Thoracic aorta (tissue), 2 donors: ENCODE data around the gene DMAC1. TPM values are rescaled to one million over a fixed set of nuclear protein-coding genes. Genes with fewer than 3 reads are reported as not detected.

Experiments
- ATAC-seq: fragments of 150-250 bp; one replicate; pipeline ENCODE4 v1.8.0; 2017; ENCODE audit warnings: low read depth; ENCODE audit not compliant: insufficient number of reproducible peaks, low FRiP score
- DNase-seq: peaks from one replicate; pipeline ENCODE4 v3.0.0-alpha.2; 2020; ENCODE audit warnings: low spot score
- H3K27ac ChIP-seq, 2 donors: fragments of 200-600 bp; sonication (generic); 1 replicate in 1 of 2; 2 replicates in 1 of 2; pipeline ENCODE4 v1.5.1; 2016; ENCODE audit warnings: mild to moderate bottlenecking in 2 of 2, moderate library complexity in 2 of 2
- H3K27me3 ChIP-seq: fragments of 200-600 bp; sonication (generic); replicated peaks from 2 replicates; pipeline ENCODE4 v1.6.0; 2016; ENCODE audit warnings: mild to moderate bottlenecking; ENCODE audit not compliant: insufficient read depth
- H3K36me3 ChIP-seq: fragments of 200-600 bp; sonication (generic); one replicate; pipeline ENCODE4 v1.5.1; 2016
- H3K4me1 ChIP-seq, 2 donors: fragments of 200-600 bp; sonication (generic); 1 replicate in 1 of 2; 2 replicates in 1 of 2; pipeline versions ENCODE4 v1.5.1 to v1.6.0; 2016; ENCODE audit warnings: low read depth in 2 of 2, mild to moderate bottlenecking in 1 of 2; ENCODE audit not compliant: control insufficient read depth in 1 of 2
- H3K4me3 ChIP-seq: fragments of 200-600 bp; sonication (generic); 2 replicates; pipeline ENCODE4 v1.5.1; 2016; ENCODE audit warnings: mild to moderate bottlenecking
- H3K9me3 ChIP-seq: fragments of 200-600 bp; sonication (generic); 2 replicates; pipeline ENCODE4 v1.5.1; 2016
- total RNA-seq, 2 donors: library from RNA; depleted of rRNA; stranded (reverse); fragments of >200 nt; gene quantifications; one replicate each; pipeline versions ENCODE4 v1.1.0 to v1.2.3, GENCODE V29; 2016
- TF ChIP-seq, protein P1 (sequence below): fragments of 200-600 bp; sonication (generic); IDR thresholded peaks from one replicate; pipeline ENCODE4 v1.5.1; 2019; ENCODE audit warnings: antibody characterized with exemption

Gene DMAC1, protein sequence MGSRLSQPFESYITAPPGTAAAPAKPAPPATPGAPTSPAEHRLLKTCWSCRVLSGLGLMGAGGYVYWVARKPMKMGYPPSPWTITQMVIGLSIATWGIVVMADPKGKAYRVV
- total RNA-seq, result 10 to 100 TPM in 1 of 2 donors, 1 to 10 TPM in 1; 9.7 to 14.9 TPM

GRCh38 chr9:7799234-7799943, at the start of gene DMAC1:
DMAC1 (minus strand) TSS chr9:7799778; CDS start chr9:7799734, 44 bp downstream.
- TF ChIP-seq, protein P1, sequence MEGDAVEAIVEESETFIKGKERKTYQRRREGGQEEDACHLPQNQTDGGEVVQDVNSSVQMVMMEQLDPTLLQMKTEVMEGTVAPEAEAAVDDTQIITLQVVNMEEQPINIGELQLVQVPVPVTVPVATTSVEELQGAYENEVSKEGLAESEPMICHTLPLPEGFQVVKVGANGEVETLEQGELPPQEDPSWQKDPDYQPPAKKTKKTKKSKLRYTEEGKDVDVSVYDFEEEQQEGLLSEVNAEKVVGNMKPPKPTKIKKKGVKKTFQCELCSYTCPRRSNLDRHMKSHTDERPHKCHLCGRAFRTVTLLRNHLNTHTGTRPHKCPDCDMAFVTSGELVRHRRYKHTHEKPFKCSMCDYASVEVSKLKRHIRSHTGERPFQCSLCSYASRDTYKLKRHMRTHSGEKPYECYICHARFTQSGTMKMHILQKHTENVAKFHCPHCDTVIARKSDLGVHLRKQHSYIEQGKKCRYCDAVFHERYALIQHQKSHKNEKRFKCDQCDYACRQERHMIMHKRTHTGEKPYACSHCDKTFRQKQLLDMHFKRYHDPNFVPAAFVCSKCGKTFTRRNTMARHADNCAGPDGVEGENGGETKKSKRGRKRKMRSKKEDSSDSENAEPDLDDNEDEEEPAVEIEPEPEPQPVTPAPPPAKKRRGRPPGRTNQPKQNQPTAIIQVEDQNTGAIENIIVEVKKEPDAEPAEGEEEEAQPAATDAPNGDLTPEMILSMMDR, result no peak
- peak within 1 kb of the TSS; percentile 93 for H3K4me3 ChIP-seq
- no peaks in the 10 kb centered on the region for H3K9me3 ChIP-seq
- ATAC-seq, result peak; percentile 65
- H3K4me1 ChIP-seq, result peaks cover 6 to 8% of the 10 kb centered on the region in 2 donors
- H3K27ac ChIP-seq, result peak within 1 kb of the TSS; percentile 67 to 73
- no peaks in the 10 kb centered on the region for H3K27me3 ChIP-seq
- DNase-seq, result no peak
- H3K36me3 ChIP-seq, result peaks cover 7% of the 10 kb centered on the region

DNA sequence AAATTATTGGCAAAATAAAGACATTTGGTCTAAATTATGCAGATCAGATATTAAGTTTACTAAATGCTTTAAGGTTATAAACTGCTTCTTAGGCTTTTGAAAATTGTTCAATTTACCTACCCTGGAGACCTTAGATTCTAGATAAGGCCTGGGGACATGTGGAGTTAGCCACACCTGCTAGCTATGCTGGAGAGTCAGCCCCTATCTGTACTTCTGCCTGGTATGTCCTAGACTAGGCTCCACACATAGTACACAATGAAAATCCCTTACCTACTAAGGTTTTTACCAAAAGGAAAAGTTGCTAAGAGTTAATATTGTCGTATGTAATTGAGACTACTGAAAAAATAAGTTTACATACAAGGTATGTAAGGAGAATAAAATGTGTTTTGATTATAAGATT, 49.8 kb upstream of the DMAC1 start:
- no peaks in the 10 kb centered on the region for H3K9me3 ChIP-seq
- DNase-seq (no peak), ATAC-seq (no peak)
- H3K27ac ChIP-seq, result no peak overlapping the region
- no peak overlapping the region for H3K4me3 ChIP-seq
- TF ChIP-seq, protein P1, result no peak
- no peaks in the 10 kb centered on the region for H3K4me1 ChIP-seq
- no peaks in the 10 kb centered on the region for H3K27me3 ChIP-seq
- H3K36me3 ChIP-seq, result no peaks in the 10 kb centered on the region

- Histone ChIP-seq H3K36me3 (no peaks in the 10 kb centered on the region), H3K9me3 (no peaks in the 10 kb centered on the region), H3K4me1 (no peaks in the 10 kb centered on the region), H3K27me3 (no peaks in the 10 kb centered on the region), H3K27ac (no peak overlapping the region), H3K4me3 (no peak overlapping the region)
- TF ChIP-seq, protein P1, result no peak
- DNase-seq (no peak), ATAC-seq (no peak)
Measured at GRCh38 chr9:7848498-7848897, 48.9 kb upstream of the DMAC1 start.

DNA sequence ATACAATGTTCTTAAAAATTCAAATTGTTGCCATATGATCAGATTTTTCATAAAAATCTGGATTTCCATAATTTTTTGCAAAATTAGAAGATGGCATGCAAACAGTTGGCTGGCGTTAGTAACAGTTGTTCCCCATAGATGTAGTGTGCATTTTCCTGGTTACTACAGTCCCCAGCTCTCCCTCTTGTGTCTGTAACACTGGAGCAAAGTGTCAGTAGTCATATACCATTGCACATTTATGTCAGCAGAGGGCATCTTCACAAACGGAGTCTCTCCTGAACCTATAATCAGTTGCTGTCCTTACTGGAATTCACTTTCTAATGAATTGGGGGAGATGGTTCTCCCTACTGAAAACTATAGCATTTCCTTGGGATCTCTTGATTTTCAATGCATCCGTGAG, 44.7 kb upstream of the DMAC1 start:
- no peak for DNase-seq
- Histone ChIP-seq H3K4me1 (no peaks in the 10 kb centered on the region), H3K9me3 (no peaks in the 10 kb centered on the region), H3K4me3 (no peak overlapping the region), H3K27me3 (no peaks in the 10 kb centered on the region), H3K36me3 (no peaks in the 10 kb centered on the region), H3K27ac (no peak overlapping the region)
- TF ChIP-seq, protein P1, result no peak
- ATAC-seq, result no peak

DNA sequence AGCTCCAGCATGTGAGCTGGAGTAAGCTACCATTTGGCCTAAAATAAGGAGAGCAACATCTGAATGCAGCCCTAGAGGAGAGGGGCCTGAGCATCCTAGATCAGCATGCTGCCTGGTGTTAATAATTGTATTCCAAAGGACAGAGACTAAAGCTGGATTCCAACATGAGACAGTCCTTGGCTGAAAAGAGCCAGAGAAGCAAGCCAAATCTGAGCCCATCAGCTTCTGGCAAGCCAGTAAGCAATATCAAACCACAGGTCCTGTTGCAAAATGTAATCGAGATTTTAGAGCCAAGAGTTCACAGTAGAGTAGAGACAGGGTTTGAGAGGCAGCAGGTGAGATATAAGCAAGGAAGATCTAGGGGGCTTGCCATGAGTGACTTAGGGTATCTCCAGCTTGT, 42.3 kb upstream of the DMAC1 start:
- no peak overlapping the region for H3K27ac ChIP-seq
- no peaks in the 10 kb centered on the region for H3K36me3 ChIP-seq
- H3K9me3 ChIP-seq, result no peaks in the 10 kb centered on the region
- no peaks in the 10 kb centered on the region for H3K4me1 ChIP-seq
- H3K27me3 ChIP-seq, result no peaks in the 10 kb centered on the region
- TF ChIP-seq, protein P1, result no peak
- ATAC-seq (no peak), DNase-seq (no peak)
- H3K4me3 ChIP-seq, result no peak overlapping the region
